ENCODE data around the gene SEPTIN5.

GRCh38 chr22:19766511-19767426 lies 52.5 kb downstream of the SEPTIN5 start:
- TF ChIP-seq CTCF (conservative IDR thresholded peaks at IDR 0.05; ENCODE audit: low read length) = peak; percentile 59
- no peak for TF ChIP-seq EZH2phosphoT487 (IDR thresholded peaks at IDR 0.05; ENCODE audit: borderline replicate concordance)
